Islet of Langerhans (tissue), 1 donor: ENCODE data around the gene MEG3.

Experiments
- FAIRE-seq: peaks from one replicate; lab custom pipeline; 2011; peaks lifted over from hg19 to GRCh38; lab: Jason Lieb, UNC

MEG3 gene

GRCh38 chr14:100898935-100899883 lies 73.3 kb downstream of the MEG3 start:
- FAIRE-seq, result no peak

- no peak for FAIRE-seq
Measured at GRCh38 chr14:100899884-100900771, 74.2 kb downstream of the MEG3 start.

- no peak for FAIRE-seq
Measured at GRCh38 chr14:100900837-100901390, 75.0 kb downstream of the MEG3 start.

GRCh38 chr14:100901391-100902183 lies 75.7 kb downstream of the MEG3 start:
- no peak for FAIRE-seq

GRCh38 chr14:100902295-100903133 lies 76.6 kb downstream of the MEG3 start:
- FAIRE-seq, result no peak

DNA sequence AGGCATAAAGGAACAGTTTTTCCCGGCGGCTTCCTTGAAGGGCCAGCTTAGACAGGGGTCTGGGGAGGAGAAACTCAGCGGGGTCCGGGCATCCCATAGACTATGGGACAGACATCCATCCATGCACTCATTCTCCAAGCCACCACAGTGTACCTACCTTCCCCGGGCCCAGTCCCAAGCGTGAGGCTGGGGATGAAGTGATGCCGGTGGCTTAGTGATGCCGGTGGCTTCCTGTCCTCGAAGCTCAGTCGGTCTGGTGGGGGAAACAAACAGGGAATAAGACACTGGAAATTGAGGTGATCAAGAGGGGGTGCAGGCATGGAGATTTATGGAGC lies 77.2 kb downstream of the MEG3 start:
- no peak for FAIRE-seq

DNA sequence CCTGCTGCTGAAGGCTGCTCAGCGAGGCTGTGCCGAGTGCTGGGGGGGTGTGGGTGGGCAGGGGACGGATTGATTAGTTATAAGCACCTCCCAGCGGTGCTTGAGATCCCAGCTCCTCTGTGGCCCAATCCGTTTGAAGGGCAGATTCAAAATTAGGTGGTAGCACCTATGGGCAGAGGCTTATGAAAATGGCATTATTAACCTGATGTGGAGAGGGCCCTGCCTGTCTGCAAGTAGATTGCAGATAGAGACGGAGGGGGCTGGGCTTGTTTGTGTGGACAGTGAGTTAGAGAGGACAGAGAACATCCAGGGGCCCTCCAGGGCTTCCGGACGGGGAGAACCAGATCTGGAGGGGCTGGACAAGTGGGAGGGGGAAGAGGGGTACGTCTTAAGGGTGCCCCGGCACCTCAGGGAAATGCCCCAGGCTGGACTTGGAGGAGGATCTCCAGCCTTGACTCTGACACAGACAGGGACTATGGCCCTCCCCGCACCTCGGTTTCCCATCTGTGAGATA lies 77.8 kb downstream of the MEG3 start, which contains the start of gene RTL1:
Gene RTL1 (minus strand): TSS at position 51 of the 514 bp plus-strand sequence. CDS start 18,934 bp downstream, outside the sequence.
- FAIRE-seq, result no peak

- FAIRE-seq, result no peak
Measured at GRCh38 chr14:100904307-100905087, 78.6 kb downstream of the MEG3 start.

DNA sequence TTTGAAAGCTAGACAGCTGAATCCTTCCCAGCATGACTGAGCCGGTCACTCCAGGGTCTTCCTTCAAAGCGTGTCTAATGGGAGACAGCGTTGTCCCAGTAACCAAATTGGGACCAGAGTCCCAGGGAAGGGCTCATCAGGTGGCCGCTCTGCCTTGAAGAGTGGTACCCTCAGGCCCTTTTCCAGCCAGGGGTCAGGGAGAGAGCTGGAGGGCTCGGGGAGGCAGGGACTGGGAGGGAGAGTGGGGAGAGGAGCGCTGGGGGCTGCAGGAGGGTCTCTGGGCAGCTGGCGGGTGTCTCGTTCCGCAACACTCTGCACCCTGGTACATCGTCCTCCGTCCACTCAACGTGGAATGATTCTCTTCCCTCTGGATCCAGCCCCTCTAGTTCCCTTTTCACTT lies 79.2 kb downstream of the MEG3 start:
- no peak for FAIRE-seq

DNA sequence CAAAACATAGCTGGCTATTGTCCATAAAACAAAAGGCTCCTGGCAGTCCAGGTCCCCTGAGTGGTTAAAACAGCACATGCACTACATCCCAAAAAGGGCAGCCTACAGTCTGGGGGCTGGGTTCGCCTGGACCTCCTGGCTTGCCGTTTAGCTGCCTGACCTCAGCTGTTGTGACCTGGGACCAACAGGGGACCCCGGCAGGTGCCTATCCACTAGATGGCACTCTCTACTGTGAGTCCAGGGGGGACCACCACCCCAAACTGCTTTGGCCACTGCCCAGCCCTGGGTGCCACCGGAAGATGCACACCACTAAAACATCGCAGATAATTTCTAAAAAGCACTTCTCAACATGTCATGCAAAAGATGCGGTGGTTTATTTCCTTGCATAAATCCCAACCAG lies 80.5 kb downstream of the MEG3 start:
- no peak for FAIRE-seq

GRCh38 chr14:100907240-100907639 lies 81.3 kb downstream of the MEG3 start:
- no peak for FAIRE-seq

DNA sequence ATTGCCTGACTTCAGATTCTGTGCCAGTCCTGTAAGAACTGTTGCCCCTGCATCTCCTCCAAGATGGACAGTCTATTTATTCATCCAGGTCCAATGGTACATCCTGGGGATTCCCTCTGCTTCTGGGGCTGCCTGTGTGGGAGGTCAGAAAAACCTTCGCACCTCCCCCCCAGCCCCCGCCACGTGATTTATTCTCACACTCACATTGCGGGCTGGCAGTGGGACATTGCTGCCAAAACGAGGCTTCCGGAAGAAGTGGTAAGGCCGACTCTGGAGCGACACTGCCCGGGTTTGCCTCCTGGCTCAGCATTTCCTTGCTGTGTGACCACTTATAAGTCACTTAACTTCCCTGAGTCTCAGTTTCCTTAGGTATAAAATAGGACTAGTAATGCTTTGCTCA lies 83.5 kb downstream of the MEG3 start:
- FAIRE-seq, result no peak
